GM18873 (cell line): Measurements from ENCODE around the gene TAS1R3.
A peak's percentile ranks its signal among the peaks of the same experiment; 100 is the strongest.
"Not testable (repeated sequence)": the region's sequence is repeated elsewhere in the genome, so short reads cannot be mapped to it uniquely, and the experiment has no call there.

Source experiments
- ATAC-seq: cut with Tn5 transposase; IDR thresholded peaks from one replicate; pipeline ENCODE4 v1.9.1; 2021; ENCODE audit warnings: mild to moderate bottlenecking, moderate library complexity, moderate number of reproducible peaks; ENCODE audit not compliant: unreplicated experiment, low FRiP score

Gene TAS1R3

GRCh38 chr1:1307923-1308755 lies 22.9 kb upstream of the TAS1R3 start, which contains the start of the genes ACAP3 and PUSL1:
TSS of gene ACAP3 (minus strand) at chr1:1307930. CDS start at chr1:1307815, 115 bp downstream.
TSS of gene PUSL1 (plus strand) at chr1:1308597. CDS start at chr1:1308644, 47 bp downstream.
- peak; percentile 47 for ATAC-seq

- peak; percentile 1 for ATAC-seq
Measured at GRCh38 chr1:1308756-1309250, 22.3 kb upstream of the TAS1R3 start.

- ATAC-seq: no peak
Measured at GRCh38 chr1:1309251-1310108, 21.6 kb upstream of the TAS1R3 start.

- ATAC-seq: no peak
Measured at GRCh38 chr1:1310109-1310385, 21.0 kb upstream of the TAS1R3 start.

DNA sequence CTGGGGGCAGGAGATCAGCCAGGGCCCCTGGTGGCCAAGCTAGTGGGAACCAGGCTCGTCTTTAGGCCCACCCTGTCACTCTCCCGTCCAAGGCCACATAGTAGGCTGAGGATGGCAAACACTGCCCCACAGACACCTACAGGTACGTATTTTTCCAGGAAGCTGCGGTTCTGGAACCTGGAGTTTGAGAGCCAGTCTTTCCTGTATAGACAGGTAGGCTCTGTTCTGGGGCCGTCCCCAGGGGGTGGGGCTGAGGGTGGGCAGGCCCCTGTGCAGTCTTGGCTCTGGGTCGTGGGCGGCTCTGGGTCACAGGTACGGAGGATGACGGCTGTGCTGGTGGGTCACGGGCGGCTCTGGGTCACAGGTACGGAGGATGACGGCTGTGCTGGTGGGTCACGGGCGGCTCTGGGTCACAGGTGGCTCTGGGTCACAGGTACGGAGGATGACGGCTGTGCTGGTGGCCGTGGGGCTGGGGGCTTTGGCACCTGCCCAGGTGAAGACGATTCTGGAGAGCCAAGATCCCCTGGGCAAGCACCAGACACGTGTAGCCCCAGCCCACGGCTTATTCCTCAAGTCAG lies 20.5 kb upstream of the TAS1R3 start:
- ATAC-seq: no peak

- ATAC-seq: no peak
Measured at GRCh38 chr1:1311107-1312104, 19.7 kb upstream of the TAS1R3 start.

DNA sequence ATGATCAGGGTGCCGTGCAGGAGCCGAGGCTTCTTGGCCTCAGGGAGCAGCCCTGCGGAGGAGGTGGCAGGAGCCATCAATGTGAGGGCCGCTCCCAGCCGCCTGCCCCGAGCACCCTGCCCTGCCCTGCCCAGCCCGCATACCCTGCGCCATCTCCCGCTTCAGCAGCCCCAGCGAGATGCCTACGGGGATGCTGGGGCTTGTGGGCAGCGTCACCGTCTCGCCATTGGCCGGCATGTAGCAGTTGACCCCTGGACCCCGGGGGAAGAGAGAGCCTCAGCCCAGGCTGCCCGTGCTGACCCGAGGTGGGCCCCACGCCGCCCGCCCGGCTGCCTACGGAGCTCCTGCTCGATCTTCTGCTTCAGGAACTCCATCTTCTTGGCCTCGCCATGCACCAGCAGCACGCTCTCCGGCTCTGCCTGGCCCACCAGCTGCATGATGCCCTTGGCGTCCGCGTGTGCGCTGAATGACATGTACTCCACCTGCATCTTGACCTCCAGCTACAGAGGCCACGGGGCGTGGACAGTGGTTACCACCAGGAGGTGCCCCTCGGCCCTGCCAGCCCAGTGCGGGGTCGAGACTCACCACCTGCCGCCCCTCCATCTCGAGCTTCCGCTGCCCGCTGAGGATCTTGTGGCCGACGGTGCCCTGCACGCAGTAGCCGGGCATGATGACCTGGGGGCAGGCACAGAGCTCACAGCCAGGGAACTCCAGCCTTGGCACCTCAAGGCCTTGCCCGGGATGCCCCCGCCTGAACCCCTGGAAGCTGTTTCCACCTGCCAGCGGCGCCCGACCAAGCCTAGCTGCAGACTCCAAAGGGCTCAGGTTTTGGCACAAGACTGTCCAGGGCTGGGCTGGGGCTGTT lies 18.4 kb upstream of the TAS1R3 start:
- ATAC-seq: no peak

DNA sequence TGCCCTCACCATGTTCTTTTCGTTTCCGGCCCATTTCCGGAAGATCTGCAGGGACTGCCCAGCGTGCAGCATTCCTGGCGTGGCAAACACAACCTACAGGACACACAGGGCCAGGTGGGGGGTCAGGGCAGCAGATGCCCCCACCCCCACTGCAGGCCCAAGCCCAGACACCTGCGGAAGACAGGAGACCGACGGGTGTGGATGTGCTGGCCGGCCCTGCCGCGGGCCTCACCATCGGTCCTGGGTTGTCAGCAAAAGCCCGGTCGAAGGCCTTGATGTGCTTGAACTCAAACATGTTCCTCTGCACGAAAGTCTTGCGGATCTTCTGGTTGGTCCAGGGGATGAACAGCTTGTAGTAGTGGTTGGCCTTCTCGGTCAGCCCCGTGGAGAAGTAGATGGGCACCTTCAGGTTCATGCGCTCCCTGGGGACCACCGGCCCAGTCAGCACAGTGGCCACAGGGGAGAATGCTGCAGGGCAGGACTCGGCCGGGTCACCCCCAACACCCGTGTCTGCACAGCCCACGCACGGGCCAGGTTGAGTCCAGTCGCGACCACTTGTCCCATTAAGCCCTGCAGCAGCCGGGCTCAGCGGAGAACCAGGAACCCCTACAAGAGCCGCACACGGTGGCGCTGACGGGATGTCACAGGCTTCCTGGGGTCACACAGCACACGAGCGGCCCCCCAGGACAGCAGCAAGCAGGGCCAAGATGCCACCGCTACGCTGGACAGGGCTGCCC lies 17.4 kb upstream of the TAS1R3 start:
- ATAC-seq: no peak

DNA sequence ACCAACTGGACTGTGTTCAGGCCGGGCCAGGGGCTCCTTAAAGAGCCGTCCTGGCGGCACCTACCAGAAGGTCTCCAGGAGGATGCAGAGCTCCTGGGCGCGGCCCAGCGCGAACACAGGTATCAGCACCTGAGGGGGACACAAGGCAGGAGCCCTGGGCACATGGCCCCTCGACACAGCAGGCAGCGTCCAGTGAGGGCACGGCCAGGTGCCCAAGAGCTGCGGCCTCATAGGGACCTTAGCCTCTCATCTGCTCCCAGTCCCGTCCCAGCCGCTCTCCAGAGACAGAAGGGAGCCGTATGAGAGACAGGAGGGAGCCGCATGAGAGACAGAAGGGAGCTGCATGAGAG lies 16.9 kb upstream of the TAS1R3 start:
- no peak for ATAC-seq

GRCh38 chr1:1314678-1315335 lies 16.3 kb upstream of the TAS1R3 start:
- no peak for ATAC-seq

GRCh38 chr1:1315435-1315954 lies 15.6 kb upstream of the TAS1R3 start:
- no peak for ATAC-seq

DNA sequence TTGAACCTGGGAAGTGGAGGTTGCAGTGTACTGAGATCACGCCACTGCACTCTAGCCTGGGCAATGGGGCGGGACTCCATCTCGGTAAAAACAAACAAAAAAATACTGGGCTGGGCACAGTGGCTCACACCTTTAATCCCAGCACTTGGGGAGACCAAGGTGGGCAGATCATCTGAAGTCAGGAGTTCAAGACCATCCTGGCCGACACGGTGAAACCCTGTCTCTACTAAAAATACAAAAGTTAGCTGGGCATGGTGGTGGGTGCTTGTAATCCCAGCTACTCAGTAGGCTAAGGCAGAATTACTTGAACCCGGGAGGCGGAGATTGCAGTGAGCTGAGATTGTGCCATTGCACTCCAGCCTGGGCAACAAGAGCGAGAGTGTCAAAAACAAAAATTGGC lies 14.9 kb upstream of the TAS1R3 start:
- ATAC-seq: not testable (repeated sequence)

GRCh38 chr1:1317420-1317819 lies 13.7 kb upstream of the TAS1R3 start:
- no peak for ATAC-seq

DNA sequence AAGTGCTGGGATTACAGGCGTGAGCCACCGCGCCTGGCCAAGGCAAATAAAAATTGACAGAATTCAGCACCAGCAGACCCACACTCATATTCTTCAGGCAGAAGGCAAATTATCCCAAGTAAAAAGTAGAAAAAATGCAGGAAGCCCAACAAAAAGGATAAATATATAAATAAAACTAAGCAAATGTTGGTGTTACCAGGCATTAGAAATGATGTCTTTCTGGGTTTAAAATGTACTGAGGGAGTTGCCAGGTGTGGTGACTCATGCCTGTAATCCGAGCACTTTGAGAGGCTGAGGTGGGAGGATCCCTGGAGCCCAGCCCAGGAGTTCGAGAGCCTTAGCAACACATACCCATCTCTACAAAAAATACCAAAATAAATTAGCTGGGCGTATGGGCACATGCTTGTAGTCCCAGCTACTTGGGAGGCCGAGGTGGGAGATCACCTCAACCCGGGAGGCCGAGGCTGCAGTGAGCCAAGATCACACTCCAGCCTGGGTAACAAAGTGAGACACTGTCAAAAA lies 12.9 kb upstream of the TAS1R3 start:
- no peak for ATAC-seq

- ATAC-seq: no peak
Measured at GRCh38 chr1:1318777-1319645, 12.1 kb upstream of the TAS1R3 start.

DNA sequence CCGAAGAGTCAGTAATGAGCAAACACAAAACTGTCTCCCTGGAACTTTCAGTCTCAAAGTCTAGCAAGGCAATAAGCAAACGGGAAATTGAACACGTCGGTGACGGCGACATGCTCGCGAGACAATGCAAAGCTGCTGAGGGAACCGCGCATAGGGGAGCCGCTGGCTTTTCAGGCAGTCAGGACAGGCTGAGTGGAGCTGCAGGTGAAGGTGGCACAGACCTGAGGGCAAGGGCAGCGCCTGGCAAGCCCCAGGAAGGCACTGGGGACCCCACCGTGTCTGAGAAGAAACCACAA lies 11.5 kb upstream of the TAS1R3 start:
- ATAC-seq: no peak
